22Rv1 (cell line): Measurements from ENCODE around the gene ERVK3-1.

Experiments
- CTCF ChIP-seq: fragments of 450-650 bp; IDR thresholded peaks from 2 replicates; pipeline ENCODE4 v1.5.1; 2017; ENCODE audit warnings: mild to moderate bottlenecking
- ZFX ChIP-seq: fragments of 450-650 bp; IDR thresholded peaks from 2 replicates; pipeline ENCODE4 v1.6.1; 2017; ENCODE audit warnings: antibody characterized with exemption, borderline replicate concordance

- TF ChIP-seq CTCF: no peak
- TF ChIP-seq ZFX: no peak
Observed at GRCh38 chr19:58326914-58327726, 21.9 kb downstream of the ERVK3-1 start, which contains the start of gene ZSCAN22.
